SK-N-SH (cell line): ENCODE measurements around the gene KYNU. TPM values are rescaled to one million over a fixed set of nuclear protein-coding genes. Genes with fewer than 3 reads are reported as not detected.

Source experiments
- CTCF ChIA-PET: fragments of 300-600, 350-600 bp; formaldehyde crosslinking; extraction: SDS; loops from one replicate; lab custom pipeline; 2021; lab: Yijun Ruan, JAX
- POLR2A ChIA-PET: fragments of 350-600 bp; sonication (Branson Sonifier 250); formaldehyde crosslinking; extraction: SDS; loops from one replicate; lab custom pipeline; 2020; ENCODE audit warnings: antibody characterized with exemption, inconsistent platforms; lab: Yijun Ruan, JAX
- DNase-seq: peaks from one replicate; pipeline ENCODE4 v3.0.0; 2012
- H2AFZ ChIP-seq: fragments of 200-600 bp; sonication (generic); 2 replicates; pipeline ENCODE4 v1.8.1; 2016; ENCODE audit warnings: antibody characterized with exemption, mild to moderate bottlenecking, low read depth
- H3F3A ChIP-seq: fragments of 200-600 bp; sonication (generic); replicated peaks from 2 replicates; pipeline ENCODE3; 2016; ENCODE audit warnings: antibody characterized with exemption, mild to moderate bottlenecking; ENCODE audit not compliant: insufficient read depth
- H3K27ac ChIP-seq, 2 experiments: fragments of 200-500 bp in 1 of 2; fragments of 200-600 bp in 1 of 2; sonication (Bioruptor generic) in 1 of 2; sonication (generic), shearing (Covaris generic) in 1 of 2; 2 replicates each; pipeline versions ENCODE4 v1.5.1 to v1.6.1; 2014 to 2016; ENCODE audit warnings: low read depth in 2 of 2, inconsistent platforms in 1 of 2, low read length in 1 of 2, mild to moderate bottlenecking in 1 of 2, mixed read lengths in 1 of 2
- H3K27me3 ChIP-seq: fragments of 200-600 bp; sonication (generic), shearing (Covaris generic); 2 replicates; pipeline ENCODE4 v1.6.1; 2016; ENCODE audit warnings: mixed run types; ENCODE audit not compliant: insufficient read depth
- H3K36me3 ChIP-seq, 2 experiments: fragments of 200-500 bp in 1 of 2; fragments of 200-600 bp in 1 of 2; sonication (Bioruptor generic) in 1 of 2; sonication (generic) in 1 of 2; replicated peaks in 1 of 2; 2 replicates each; pipeline versions ENCODE3 to v1.5.1; 2014 to 2016; ENCODE audit warnings: low read length in 1 of 2, mild to moderate bottlenecking in 1 of 2; ENCODE audit not compliant: insufficient read depth in 2 of 2, control insufficient read depth in 1 of 2
- H3K4me1 ChIP-seq, 2 experiments: fragments of 200-500 bp in 1 of 2; fragments of 200-600 bp in 1 of 2; sonication (Bioruptor generic) in 1 of 2; sonication (generic), shearing (Covaris generic) in 1 of 2; 2 replicates each; pipeline versions ENCODE4 v1.5.1 to v1.6.1; 2014 to 2016; ENCODE audit warnings: low read depth in 1 of 2, low read length in 1 of 2, mixed run types in 1 of 2; ENCODE audit not compliant: insufficient read depth in 2 of 2, control insufficient read depth in 1 of 2
- H3K4me2 ChIP-seq: fragments of 200-600 bp; sonication (generic), shearing (Covaris generic); 2 replicates; pipeline ENCODE4 v1.6.1; 2017; ENCODE audit warnings: mixed run types
- H3K4me3 ChIP-seq, 2 experiments: fragments of 200-500 bp in 1 of 2; fragments of 200-600 bp in 1 of 2; sonication (Bioruptor generic) in 1 of 2; sonication (generic), shearing (Covaris generic) in 1 of 2; 2 replicates each; pipeline versions ENCODE4 v1.5.1 to v1.8.1; 2014 to 2016; ENCODE audit warnings: low read depth in 2 of 2, inconsistent platforms in 1 of 2, low read length in 1 of 2, mild to moderate bottlenecking in 1 of 2, mixed read lengths in 1 of 2, moderate library complexity in 1 of 2
- H3K79me2 ChIP-seq: fragments of 200-600 bp; sonication (generic); 2 replicates; pipeline ENCODE4 v1.8.1; 2017; ENCODE audit warnings: mild to moderate bottlenecking; ENCODE audit not compliant: insufficient read depth
- H3K9ac ChIP-seq: fragments of 200-600 bp; sonication (generic); 2 replicates; pipeline ENCODE4 v1.6.1; 2017; ENCODE audit warnings: mixed run types
- H3K9me2 ChIP-seq: fragments of 200-600 bp; sonication (generic); 2 replicates; pipeline ENCODE4 v1.6.1; 2017; ENCODE audit warnings: mixed run types
- H3K9me3 ChIP-seq: fragments of 200-600 bp; sonication (generic); 2 replicates; pipeline ENCODE4 v1.6.1; 2017; ENCODE audit warnings: mixed run types, mild to moderate bottlenecking, moderate library complexity
- H4K20me1 ChIP-seq: fragments of 200-600 bp; sonication (generic); 2 replicates; pipeline ENCODE4 v1.6.1; 2017; ENCODE audit warnings: mild to moderate bottlenecking, mixed run types; ENCODE audit not compliant: insufficient read depth
- CTCF ChIP-seq: fragments of 200-600 bp; sonication (generic); IDR thresholded peaks from 2 replicates; pipeline ENCODE4 v1.6.1; 2017; ENCODE audit warnings: antibody characterized with exemption, mild to moderate bottlenecking, moderate library complexity
- ELF1 ChIP-seq: IDR thresholded peaks from 2 replicates; pipeline ENCODE4 v1.4.0; 2012
- FOXJ3 ChIP-seq: sonication (generic); formaldehyde crosslinking; IDR thresholded peaks from 2 replicates; pipeline ENCODE4 v1.5.1; 2020; ENCODE audit warnings: mild to moderate bottlenecking, missing genetic modification reagents
- GATA2 ChIP-seq: sonication (generic); formaldehyde crosslinking; IDR thresholded peaks from 2 replicates; pipeline ENCODE4 v1.5.0; 2020; ENCODE audit warnings: mild to moderate bottlenecking, missing genetic modification reagents
- NFIC ChIP-seq: IDR thresholded peaks from 2 replicates; pipeline ENCODE4 v1.4.0; 2012; ENCODE audit warnings: borderline replicate concordance
- RCOR1 ChIP-seq: fragments of 150-350 bp; IDR thresholded peaks from 2 replicates; pipeline ENCODE4 v1.6.1; 2017; ENCODE audit warnings: antibody characterized with exemption, low read length
- RXRA ChIP-seq: IDR thresholded peaks from 2 replicates; pipeline ENCODE4 v1.4.0; 2012; ENCODE audit warnings: low read depth, mild to moderate bottlenecking, borderline replicate concordance
- YY1 ChIP-seq: IDR thresholded peaks from 2 replicates; pipeline ENCODE4 v1.4.0; 2012; ENCODE audit warnings: low read depth, mild to moderate bottlenecking
- WGBS: methylation state at CpG from one replicate; pipeline ENCODE4 v1.1.6; 2017; ENCODE audit warnings: low lambda C conversion rate; 5-methylcytosine and 5-hydroxymethylcytosine counted together
- polyA plus RNA-seq, 3 experiments: library from polyadenylated mRNA; depleted of rRNA; stranded (reverse); fragments of >200 nt; gene quantifications; 2 replicates each; pipeline ENCODE4 v1.2.3, GENCODE V29; 2012
- TF ChIP-seq, protein P1 (sequence below): fragments of 150-350 bp; IDR thresholded peaks from 2 replicates; pipeline ENCODE4 v1.6.1; 2017; ENCODE audit warnings: antibody characterized with exemption, low read length, low read depth, borderline replicate concordance

Gene KYNU
- polyA plus RNA-seq, 1 of the 3 experiments (the other 2 are of a cell fraction), result not detected

- ChIA-PET CTCF (interaction anchor here (1.8 kb wide), 1 partner anchor 23 kb away, joined by 7 read pairs; no protein-coding TSS in a partner anchor), POLR2A (no interaction called here)
Observed at GRCh38 chr2:142966284-142966683, 88.8 kb downstream of the KYNU start.

DNA sequence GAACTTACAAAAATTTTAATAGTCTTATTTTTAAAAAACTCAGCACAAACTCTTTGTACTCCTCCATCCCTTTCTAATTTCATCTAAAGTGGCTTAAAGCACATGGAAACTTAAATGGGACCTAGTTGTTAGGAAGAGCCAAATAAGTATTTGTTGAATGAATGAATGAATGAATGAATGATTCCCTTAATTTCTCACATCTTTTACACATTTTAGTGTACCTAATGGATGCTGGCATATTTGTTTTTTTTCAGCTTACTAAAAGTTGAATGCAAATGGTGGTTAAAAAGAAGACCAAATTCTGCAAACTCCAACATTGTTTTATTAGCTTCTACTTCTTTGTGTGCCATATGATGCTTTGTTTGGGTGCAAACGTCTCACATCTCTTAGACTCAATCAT is 89.6 kb downstream of the KYNU start:
- H3K79me2 ChIP-seq, result no peaks in the 10 kb centered on the region
- whole genome bisulfite sequencing, result 20% methylated on average over 1 of the region's 1 CpG
- H4K20me1 ChIP-seq, result no peaks in the 10 kb centered on the region
- no peaks in the 10 kb centered on the region for H3K27me3 ChIP-seq
- no peak for DNase-seq
- H2AFZ ChIP-seq, result no peak overlapping the region
- no peaks in the 10 kb centered on the region for H3K9me2 ChIP-seq
- no peak for TF ChIP-seq ELF1
- TF ChIP-seq, protein P1, sequence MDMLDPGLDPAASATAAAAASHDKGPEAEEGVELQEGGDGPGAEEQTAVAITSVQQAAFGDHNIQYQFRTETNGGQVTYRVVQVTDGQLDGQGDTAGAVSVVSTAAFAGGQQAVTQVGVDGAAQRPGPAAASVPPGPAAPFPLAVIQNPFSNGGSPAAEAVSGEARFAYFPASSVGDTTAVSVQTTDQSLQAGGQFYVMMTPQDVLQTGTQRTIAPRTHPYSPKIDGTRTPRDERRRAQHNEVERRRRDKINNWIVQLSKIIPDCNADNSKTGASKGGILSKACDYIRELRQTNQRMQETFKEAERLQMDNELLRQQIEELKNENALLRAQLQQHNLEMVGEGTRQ, result no peak
- no peak for TF ChIP-seq RXRA
- TF ChIP-seq NFIC, result no peak
- no peak for TF ChIP-seq RCOR1
- no peak for TF ChIP-seq YY1
- no peak for TF ChIP-seq FOXJ3 (CRISPR knock-in tag)
- ChIA-PET CTCF (interaction anchor here (1.8 kb wide), 1 partner anchor 22 kb away, joined by 7 read pairs; no protein-coding TSS in a partner anchor), POLR2A (no interaction called here)
- H3K9ac ChIP-seq, result no peak overlapping the region
- H3K9me3 ChIP-seq, result peaks cover 6% of the 10 kb centered on the region; the same call in 1 of the 2 replicates
- H3K27ac ChIP-seq, result no peak overlapping the region
- no peaks in the 10 kb centered on the region for H3K4me1 ChIP-seq
- H3K4me2 ChIP-seq, result no peak overlapping the region
- no peaks in the 10 kb centered on the region for H3F3A ChIP-seq
- H3K4me3 ChIP-seq, result no peak overlapping the region
- no peaks in the 10 kb centered on the region for H3K36me3 ChIP-seq

More at GRCh38 chr2:142966284-142966683, 88.8 kb downstream of the KYNU start:
- H4K20me1 ChIP-seq, result no peaks in the 10 kb centered on the region
- H3K9ac ChIP-seq, result no peak overlapping the region
- H3K27ac ChIP-seq, result no peak overlapping the region
- TF ChIP-seq CTCF (no peak), GATA2 (no peak)
- no peak overlapping the region for H3K4me2 ChIP-seq
- H3K79me2 ChIP-seq, result no peaks in the 10 kb centered on the region
- no peak overlapping the region for H2AFZ ChIP-seq
- H3K36me3 ChIP-seq, result no peaks in the 10 kb centered on the region
- no peaks in the 10 kb centered on the region for H3K9me2 ChIP-seq
- peaks cover 6% of the 10 kb centered on the region; the same call in 1 of the 2 replicates for H3K9me3 ChIP-seq
- no peaks in the 10 kb centered on the region for H3F3A ChIP-seq
- no peak for DNase-seq
- no peak overlapping the region for H3K4me3 ChIP-seq
- H3K27me3 ChIP-seq, result no peaks in the 10 kb centered on the region
- H3K4me1 ChIP-seq, result no peaks in the 10 kb centered on the region
